NCI-H1436 (cell line): ENCODE results near the gene ABHD3.
"Not testable (repeated sequence)": the region's sequence is repeated elsewhere in the genome, so short reads cannot be mapped to it uniquely, and the experiment has no call there.

Experiments
- DNase-seq: peaks from one replicate; lab custom pipeline; 2025; lab: John Stamatoyannopoulos, UW

Gene ABHD3

GRCh38 chr18:21704603-21705364, at the start of gene ABHD3:
TSS of gene ABHD3 (minus strand) at chr18:21704774. CDS start at chr18:21704665, 109 bp downstream.
- peak; percentile 90 for DNase-seq

- DNase-seq = no peak
These were observed 43.5 kb upstream of the ABHD3 start for GRCh38 chr18:21747764-21748693.

GRCh38 chr18:21747268-21747667, 42.7 kb upstream of the ABHD3 start:
- DNase-seq = no peak

GRCh38 chr18:21745231-21745630, 40.7 kb upstream of the ABHD3 start:
- DNase-seq = no peak

- no peak for DNase-seq
These were observed 38.7 kb upstream of the ABHD3 start for GRCh38 chr18:21743166-21743832.

GRCh38 chr18:21742315-21742687, 37.7 kb upstream of the ABHD3 start:
- DNase-seq = no peak

GRCh38 chr18:21741562-21742314, 37.2 kb upstream of the ABHD3 start:
- peak; percentile 3 for DNase-seq

- no peak for DNase-seq
These were observed 36.7 kb upstream of the ABHD3 start for GRCh38 chr18:21741312-21741561.

- DNase-seq = peak; percentile 97
These were observed 36.2 kb upstream of the ABHD3 start, which contains the start of gene MIB1 for GRCh38 chr18:21740538-21741311. TSS of gene MIB1 (plus strand) at chr18:21740792. CDS start at chr18:21741584, 792 bp downstream.

- DNase-seq = no peak
These were observed 35.3 kb upstream of the ABHD3 start for GRCh38 chr18:21739604-21740537.

- not testable (repeated sequence) for DNase-seq
These were observed 32.4 kb upstream of the ABHD3 start for GRCh38 chr18:21736926-21737325.

- DNase-seq = no peak
These were observed 31.0 kb upstream of the ABHD3 start for GRCh38 chr18:21735452-21736015.

- no peak for DNase-seq
These were observed 28.4 kb upstream of the ABHD3 start for GRCh38 chr18:21733011-21733410.

GRCh38 chr18:21727702-21728101, 23.1 kb upstream of the ABHD3 start:
- DNase-seq = no peak

GRCh38 chr18:21725201-21725600, 20.6 kb upstream of the ABHD3 start:
- DNase-seq = no peak

GRCh38 chr18:21722687-21723086, 18.1 kb upstream of the ABHD3 start:
- DNase-seq = no peak

- DNase-seq = no peak
These were observed 9.9 kb upstream of the ABHD3 start for GRCh38 chr18:21714474-21714873.

- not testable (repeated sequence) for DNase-seq
These were observed 2.6 kb upstream of the ABHD3 start for GRCh38 chr18:21707130-21707529.

- DNase-seq = no peak
These were observed 1.9 kb upstream of the ABHD3 start for GRCh38 chr18:21706386-21706865.
